ENCODE data around the gene GSTK1. TPM values are rescaled to one million over a fixed set of nuclear protein-coding genes. Genes with fewer than 3 reads are reported as not detected.

The GSTK1 gene
- total and polyA plus RNA-seq, 2 of the 8 experiments (the other 6 are each of a cell fraction or from before 2014, with no cell fraction given): 25.5 to 32.5 TPM

DNA sequence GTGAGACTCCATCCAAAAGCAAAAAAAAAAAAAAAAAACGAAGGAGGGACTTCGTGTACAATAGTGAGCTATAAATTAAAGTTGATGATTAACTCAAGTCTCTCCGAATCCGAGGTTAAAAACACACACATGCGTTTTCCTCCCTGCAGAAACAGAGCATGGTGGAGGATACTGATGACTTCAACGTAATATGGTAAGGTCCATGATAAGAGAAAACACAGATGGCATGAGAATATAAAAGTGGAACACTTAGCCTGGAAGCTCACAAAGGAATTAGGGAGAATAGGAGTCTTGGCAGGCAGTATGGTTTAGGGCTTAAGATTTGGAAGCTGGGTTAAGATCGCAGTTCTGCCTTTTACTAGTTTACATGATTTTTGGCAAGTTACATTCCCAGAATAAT lies 20.1 kb upstream of the GSTK1 start:
- no peak overlapping the region for H3K9ac ChIP-seq (replicated peaks in 1 of 4; ENCODE audit: extremely low read depth in 1 of 4, low read depth in 3 of 4, low read length in 3 of 4)
- H3K79me2 ChIP-seq (ENCODE audit: control insufficient read depth in 1 of 2, insufficient read depth in 2 of 2, low read length in 2 of 2): no peaks in the 10 kb centered on the region
- no peaks in the 10 kb centered on the region for H3K79me1 ChIP-seq (ENCODE audit: low read depth, low read length)
- H4K91ac ChIP-seq (replicated peaks; ENCODE audit: insufficient read length, low read length): no peak overlapping the region
- H3K4me2 ChIP-seq (ENCODE audit: insufficient read depth in 1 of 2, low read depth in 2 of 2, low read length in 2 of 2): no peak overlapping the region
- H4K8ac ChIP-seq (ENCODE audit: extremely low read depth, insufficient read depth, low read length): no peak overlapping the region
- H3K23ac ChIP-seq (ENCODE audit: insufficient read length): no peak overlapping the region
- H3K4me1 ChIP-seq (replicated peaks in 1 of 4; ENCODE audit: control insufficient read depth in 3 of 4, insufficient read depth in 4 of 4, low read length in 3 of 4): no peaks in the 10 kb centered on the region
- no peaks in the 10 kb centered on the region; a peak in 2 of 7 replicates for H3K27me3 ChIP-seq (replicated peaks in 1 of 4; ENCODE audit: control insufficient read depth in 3 of 4, extremely low read depth in 1 of 4, insufficient read depth in 3 of 4, low read length in 3 of 4)
- no peaks in the 10 kb centered on the region for H4K20me1 ChIP-seq (replicated peaks in 1 of 2; ENCODE audit: control insufficient read depth in 1 of 2, insufficient read depth in 2 of 2, low read length in 2 of 2)
- H3K18ac ChIP-seq (ENCODE audit: extremely low read depth, low read length): no peak overlapping the region
- no peaks in the 10 kb centered on the region for H3K23me2 ChIP-seq (ENCODE audit: low read depth, low read length)
- no peaks in the 10 kb centered on the region for H3K36me3 ChIP-seq (ENCODE audit: control insufficient read depth in 2 of 4, insufficient read depth in 4 of 4, low read length in 3 of 4)
- no peak overlapping the region for H3K27ac ChIP-seq (ENCODE audit: low read depth, low read length)
- FAIRE-seq (no peak), DNase-seq (ENCODE audit: low read depth in 1 of 2, low spot score in 2 of 2) (no peak)
- H3K56ac ChIP-seq (replicated peaks; ENCODE audit: insufficient read length, low read depth, low read length): no peak overlapping the region
- H2AK5ac ChIP-seq (ENCODE audit: low read depth, low read length): no peak overlapping the region
- no peak overlapping the region for H2BK20ac ChIP-seq (ENCODE audit: low read length)
- no peak overlapping the region for H2BK15ac ChIP-seq (ENCODE audit: low read length)
- no peak overlapping the region for H4K5ac ChIP-seq (ENCODE audit: insufficient read length, low read depth, low read length)
- ChIA-PET POLR2A (ENCODE audit: partially characterized antibody) (interaction anchor here (1.0 kb wide), 1 partner anchor 66 kb away, joined by 3 read pairs; no protein-coding TSS in a partner anchor), CTCF (ENCODE audit: partially characterized antibody) (interaction anchor here (0.5 to 6.5 kb wide), 8 partner anchors 12 to 424 kb away, joined by 3 to 91 read pairs (median 4); no protein-coding TSS in a partner anchor)
- no peaks in the 10 kb centered on the region for H3K9me3 ChIP-seq (ENCODE audit: insufficient read depth in 2 of 2, low read depth in 1 of 2, low read length in 1 of 2)
- no peak overlapping the region for H2AFZ ChIP-seq (ENCODE audit: low read length)
- no peak overlapping the region for H3K4ac ChIP-seq (replicated peaks; ENCODE audit: insufficient read length, low read depth, low read length)
- WGBS, 2 experiments (ENCODE audit: extremely low coverage in 1 of 2, insufficient coverage in 1 of 2, insufficient read length in 1 of 2, insufficient replicate concordance in 2 of 2, low coverage in 1 of 2, low lambda C conversion rate in 2 of 2, missing lambda C conversion rate in 1 of 2): 84% methylated on average over 7 of the region's 7 CpGs; no CpG with 5 or more reads in 1 of the 2 experiments
- H2BK120ac ChIP-seq (replicated peaks; ENCODE audit: low read depth, low read length): no peak overlapping the region
- no peak overlapping the region for H2BK5ac ChIP-seq (ENCODE audit: low read depth, low read length)
- H3K4me3 ChIP-seq (ENCODE audit: extremely low read depth in 1 of 4, insufficient read depth in 2 of 4, low read depth in 3 of 4, low read length in 4 of 4): no peak overlapping the region
- H2BK12ac ChIP-seq (ENCODE audit: low read depth, low read length): no peak overlapping the region
- no peak overlapping the region for H3K14ac ChIP-seq (ENCODE audit: insufficient read length)
- no peak for TF ChIP-seq SUZ12 (IDR thresholded peaks at IDR 0.05; ENCODE audit: low read length)
- TF ChIP-seq NANOG (IDR thresholded peaks at IDR 0.05; ENCODE audit: insufficient read depth, low read depth, low read length, poor library complexity, severe bottlenecking): no peak
- no peak for TF ChIP-seq BCL11A (IDR thresholded peaks at IDR 0.05; ENCODE audit: low read depth in 2 of 2, low read length in 2 of 2)
- TF ChIP-seq CREB1 (IDR thresholded peaks at IDR 0.05): no peak
- TF ChIP-seq SIX5 (IDR thresholded peaks at IDR 0.05; ENCODE audit: low read depth, low read length): no peak
- no peak for TF ChIP-seq SIRT6 (IDR thresholded peaks at IDR 0.05; ENCODE audit: low read length)
- no peak for TF ChIP-seq CHD1 (IDR thresholded peaks at IDR 0.05; ENCODE audit: low read depth, low read length)
- TF ChIP-seq YY1 (IDR thresholded peaks at IDR 0.05; ENCODE audit: low read depth, low read length): no peak
- TF ChIP-seq SAP30 (IDR thresholded peaks at IDR 0.05; ENCODE audit: insufficient read depth, insufficient replicate concordance, low read length): no peak
- TF ChIP-seq ATF3 (IDR thresholded peaks at IDR 0.05; ENCODE audit: insufficient read depth, low read depth, low read length): no peak
- no peak for TF ChIP-seq POU5F1 (IDR thresholded peaks at IDR 0.05; ENCODE audit: low read depth, low read length)
- TF ChIP-seq SRF (IDR thresholded peaks at IDR 0.05; ENCODE audit: low read depth, low read length): no peak
- TF ChIP-seq, protein P1, sequence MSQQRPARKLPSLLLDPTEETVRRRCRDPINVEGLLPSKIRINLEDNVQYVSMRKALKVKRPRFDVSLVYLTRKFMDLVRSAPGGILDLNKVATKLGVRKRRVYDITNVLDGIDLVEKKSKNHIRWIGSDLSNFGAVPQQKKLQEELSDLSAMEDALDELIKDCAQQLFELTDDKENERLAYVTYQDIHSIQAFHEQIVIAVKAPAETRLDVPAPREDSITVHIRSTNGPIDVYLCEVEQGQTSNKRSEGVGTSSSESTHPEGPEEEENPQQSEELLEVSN (IDR thresholded peaks at IDR 0.05): no peak
- TF ChIP-seq KDM4A (IDR thresholded peaks at IDR 0.05; ENCODE audit: low read depth, low read length, severe bottlenecking): no peak
